ENCODE measurements around the gene NR1I3.

DNA sequence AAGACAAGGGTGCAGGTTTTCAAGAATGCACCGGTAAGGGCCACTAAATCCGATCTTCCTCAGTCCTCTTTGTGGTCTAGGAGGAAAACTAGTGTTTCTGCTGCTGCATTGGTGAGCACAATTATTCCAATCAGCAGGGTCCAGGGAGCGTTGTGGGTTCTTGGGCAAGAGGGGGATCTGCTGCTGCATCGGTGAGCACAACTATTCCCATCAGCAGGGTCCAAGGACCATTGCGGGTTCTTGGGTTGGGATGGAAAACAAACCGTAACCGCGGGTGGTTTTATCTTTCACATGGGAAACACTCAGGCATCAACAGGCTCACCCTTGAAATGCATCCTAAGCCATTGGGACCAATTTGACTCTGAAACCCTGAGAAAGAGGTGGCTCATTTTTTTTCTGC is 13.6 kb upstream of the NR1I3 start:
- TF ChIP-seq, protein P1, sequence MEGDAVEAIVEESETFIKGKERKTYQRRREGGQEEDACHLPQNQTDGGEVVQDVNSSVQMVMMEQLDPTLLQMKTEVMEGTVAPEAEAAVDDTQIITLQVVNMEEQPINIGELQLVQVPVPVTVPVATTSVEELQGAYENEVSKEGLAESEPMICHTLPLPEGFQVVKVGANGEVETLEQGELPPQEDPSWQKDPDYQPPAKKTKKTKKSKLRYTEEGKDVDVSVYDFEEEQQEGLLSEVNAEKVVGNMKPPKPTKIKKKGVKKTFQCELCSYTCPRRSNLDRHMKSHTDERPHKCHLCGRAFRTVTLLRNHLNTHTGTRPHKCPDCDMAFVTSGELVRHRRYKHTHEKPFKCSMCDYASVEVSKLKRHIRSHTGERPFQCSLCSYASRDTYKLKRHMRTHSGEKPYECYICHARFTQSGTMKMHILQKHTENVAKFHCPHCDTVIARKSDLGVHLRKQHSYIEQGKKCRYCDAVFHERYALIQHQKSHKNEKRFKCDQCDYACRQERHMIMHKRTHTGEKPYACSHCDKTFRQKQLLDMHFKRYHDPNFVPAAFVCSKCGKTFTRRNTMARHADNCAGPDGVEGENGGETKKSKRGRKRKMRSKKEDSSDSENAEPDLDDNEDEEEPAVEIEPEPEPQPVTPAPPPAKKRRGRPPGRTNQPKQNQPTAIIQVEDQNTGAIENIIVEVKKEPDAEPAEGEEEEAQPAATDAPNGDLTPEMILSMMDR (IDR thresholded peaks at IDR 0.05; ENCODE audit: borderline replicate concordance, extremely low read depth, low read length, poor library complexity, severe bottlenecking) = no peak
- no peak for TF ChIP-seq EZH2 (IDR thresholded peaks at IDR 0.05; ENCODE audit: borderline replicate concordance, low read depth, low read length, severe bottlenecking)

All from DND-41 (cell line).